IMR-90 (cell line): Measurements from ENCODE around the gene TERF2IP. TPM values are rescaled to one million over a fixed set of nuclear protein-coding genes. Genes with fewer than 3 reads are reported as not detected.

ENCODE experiments used
- ATAC-seq: fragments of 200-7000 bp; cut with Tn5 transposase; 2 replicates; pipeline ENCODE4 v1.9.1; 2020; ENCODE audit warnings: low read depth, mild to moderate bottlenecking, moderate library complexity
- BruUV-seq: library from RNA; stranded (reverse); fragments of 400-500 nt; replicated peaks from 2 replicates; lab custom pipeline; 2021; lab: Mats Ljungman, UMichigan
- CTCF ChIA-PET: fragments of 300-600 bp; formaldehyde crosslinking; extraction: SDS; loops from one replicate; lab custom pipeline; 2021; ENCODE audit warnings: antibody characterized with exemption; lab: Yijun Ruan, JAX
- POLR2A ChIA-PET: fragments of 300-600 bp; sonication (Branson Sonifier 250); formaldehyde crosslinking; loops from one replicate; lab custom pipeline; 2022; ENCODE audit warnings: antibody characterized with exemption; ENCODE audit not compliant: unreplicated experiment; lab: Charles Lee
- DNase-seq: peaks from one replicate; pipeline ENCODE4 v3.0.0; 2013
- H2AFZ ChIP-seq: replicated peaks from 2 replicates; pipeline ENCODE3; 2013; ENCODE audit warnings: low read length, mild to moderate bottlenecking; ENCODE audit not compliant: poor library complexity
- H2AK5ac ChIP-seq: 2 replicates; pipeline ENCODE4 v1.6.1; 2013; ENCODE audit warnings: low read depth, low read length, inconsistent platforms
- H2AK9ac ChIP-seq: replicated peaks from 2 replicates; pipeline ENCODE3; 2013; ENCODE audit warnings: mild to moderate bottlenecking, low read depth, low read length, moderate library complexity; ENCODE audit not compliant: poor library complexity
- H2BK120ac ChIP-seq: 2 replicates; pipeline ENCODE4 v1.6.1; 2013; ENCODE audit warnings: low read depth, low read length, inconsistent platforms
- H2BK15ac ChIP-seq: 3 replicates; pipeline ENCODE4 v1.6.1; 2013; ENCODE audit warnings: low read depth, low read length, inconsistent platforms
- H2BK20ac ChIP-seq: 2 replicates; pipeline ENCODE4 v1.6.1; 2013; ENCODE audit warnings: low read depth, mild to moderate bottlenecking, inconsistent platforms, low read length, moderate library complexity
- H2BK5ac ChIP-seq: 2 replicates; pipeline ENCODE4 v1.6.1; 2013; ENCODE audit warnings: mild to moderate bottlenecking, low read depth, low read length, inconsistent platforms; ENCODE audit not compliant: poor library complexity, severe bottlenecking
- H3K14ac ChIP-seq: replicated peaks from 2 replicates; pipeline ENCODE4 v1.6.1; 2013; ENCODE audit warnings: low read depth, low read length, inconsistent platforms
- H3K18ac ChIP-seq: 2 replicates; pipeline ENCODE4 v1.6.1; 2013; ENCODE audit warnings: low read depth, low read length, control low read depth
- H3K23ac ChIP-seq: 2 replicates; pipeline ENCODE4 v1.6.1; 2013; ENCODE audit warnings: low read depth, low read length, inconsistent platforms
- H3K27ac ChIP-seq: 2 replicates; pipeline ENCODE4 v1.5.1; 2013; ENCODE audit warnings: mild to moderate bottlenecking, control low read depth, low read length; ENCODE audit not compliant: insufficient read depth
- H3K27me3 ChIP-seq: 2 replicates; pipeline ENCODE4 v1.6.1; 2013; ENCODE audit warnings: low read length; ENCODE audit not compliant: control insufficient read depth, insufficient read depth
- H3K36me3 ChIP-seq: 2 replicates; pipeline ENCODE4 v1.6.1; 2013; ENCODE audit warnings: low read length, mixed read lengths; ENCODE audit not compliant: control insufficient read depth, insufficient read depth
- H3K4ac ChIP-seq: 2 replicates; pipeline ENCODE4 v1.6.1; 2013; ENCODE audit warnings: low read depth, low read length, inconsistent platforms
- H3K4me1 ChIP-seq: 2 replicates; pipeline ENCODE4 v1.6.1; 2013; ENCODE audit warnings: low read length, mixed read lengths; ENCODE audit not compliant: control insufficient read depth, insufficient read depth
- H3K4me2 ChIP-seq: 2 replicates; pipeline ENCODE4 v1.6.1; 2013; ENCODE audit warnings: low read depth, mild to moderate bottlenecking, control low read depth, low read length, moderate library complexity
- H3K4me3 ChIP-seq: 2 replicates; pipeline ENCODE4 v1.5.1; 2013; ENCODE audit warnings: low read depth, mild to moderate bottlenecking, control low read depth, low read length, moderate library complexity; ENCODE audit not compliant: insufficient read depth
- H3K56ac ChIP-seq: 2 replicates; pipeline ENCODE4 v1.6.1; 2013; ENCODE audit warnings: low read length, inconsistent platforms; ENCODE audit not compliant: insufficient read depth; ENCODE audit errors: extremely low read depth
- H3K79me1 ChIP-seq, 2 experiments: 2 replicates each; pipeline ENCODE4 v1.6.1; 2013; ENCODE audit warnings: low read length in 2 of 2, inconsistent platforms in 1 of 2, low read depth in 1 of 2
- H3K9ac ChIP-seq: 2 replicates; pipeline ENCODE4 v1.6.1; 2013; ENCODE audit warnings: low read depth, low read length, control low read depth
- H3K9me1 ChIP-seq: 2 replicates; pipeline ENCODE4 v1.6.1; 2013; ENCODE audit warnings: low read length, inconsistent platforms; ENCODE audit not compliant: insufficient read depth
- H3K9me3 ChIP-seq: 2 replicates; pipeline ENCODE4 v1.6.1; 2013; ENCODE audit warnings: low read length; ENCODE audit not compliant: control insufficient read depth, insufficient read depth
- H4K20me1 ChIP-seq: 2 replicates; pipeline ENCODE4 v1.6.1; 2013; ENCODE audit warnings: low read length, inconsistent platforms; ENCODE audit not compliant: insufficient read depth
- H4K5ac ChIP-seq: 2 replicates; pipeline ENCODE4 v1.6.1; 2013; ENCODE audit warnings: mild to moderate bottlenecking, low read depth, low read length, control low read depth
- H4K8ac ChIP-seq, 2 experiments: 2 replicates each; pipeline ENCODE4 v1.6.1; 2013; ENCODE audit warnings: low read depth in 2 of 2, low read length in 2 of 2, control low read depth in 1 of 2, inconsistent platforms in 1 of 2
- H4K91ac ChIP-seq: 2 replicates; pipeline ENCODE4 v1.6.1; 2013; ENCODE audit warnings: low read depth, low read length, inconsistent platforms; ENCODE audit not compliant: insufficient read depth
- FOS ChIP-seq: fragments of 150-350 bp; IDR thresholded peaks from 2 replicates; pipeline ENCODE4 v1.6.1; 2016; ENCODE audit warnings: low read depth, low read length
- WGBS, 2 experiments: methylation state at CpG; one replicate each; pipeline versions ENCODE4 v1.1.5 to v1.1.7; 2013; ENCODE audit warnings: missing lambda C conversion rate in 2 of 2; ENCODE audit not compliant: insufficient read length in 1 of 2; ENCODE audit errors: extremely low coverage in 2 of 2; 5-methylcytosine and 5-hydroxymethylcytosine counted together
- dilution Hi-C: fragments of 300-500 bp; cut with HindIII; formaldehyde crosslinking; loops from one replicate; pipeline ENCODE4 v1.14.3; 2018; ENCODE audit warnings: low sequenced_read_pairs; ENCODE audit not compliant: unreplicated experiment
- in situ Hi-C: fragments of 300-500 bp; cut with MboI; formaldehyde crosslinking; loops from 3 replicates; pipeline ENCODE4 v1.14.3; 2019; ENCODE audit warnings: low sequenced_read_pairs, inconsistent platforms, mixed read lengths
- intact Hi-C: fragments of 100-400 bp; cut with micrococcal nuclease; formaldehyde crosslinking; loops from 2 replicates; pipeline ENCODE4 v1.10.0; 2022
- polyA plus RNA-seq, 3 experiments: library from polyadenylated mRNA; depleted of rRNA; stranded (reverse); fragments of >200 nt; gene quantifications; 2 replicates each; pipeline ENCODE4 v1.2.3, GENCODE V29; 2012; ENCODE audit warnings: low replicate concordance in 1 of 3
- total RNA-seq: library from RNA; depleted of rRNA; stranded (reverse); fragments of >200 nt; gene quantifications from 2 replicates; pipeline ENCODE4 v1.2.3, GENCODE V29; 2012

TERF2IP gene
- total and polyA plus RNA-seq, 2 of the 4 experiments (the other 2 are of a cell fraction) = 15.4 to 32.5 TPM

DNA sequence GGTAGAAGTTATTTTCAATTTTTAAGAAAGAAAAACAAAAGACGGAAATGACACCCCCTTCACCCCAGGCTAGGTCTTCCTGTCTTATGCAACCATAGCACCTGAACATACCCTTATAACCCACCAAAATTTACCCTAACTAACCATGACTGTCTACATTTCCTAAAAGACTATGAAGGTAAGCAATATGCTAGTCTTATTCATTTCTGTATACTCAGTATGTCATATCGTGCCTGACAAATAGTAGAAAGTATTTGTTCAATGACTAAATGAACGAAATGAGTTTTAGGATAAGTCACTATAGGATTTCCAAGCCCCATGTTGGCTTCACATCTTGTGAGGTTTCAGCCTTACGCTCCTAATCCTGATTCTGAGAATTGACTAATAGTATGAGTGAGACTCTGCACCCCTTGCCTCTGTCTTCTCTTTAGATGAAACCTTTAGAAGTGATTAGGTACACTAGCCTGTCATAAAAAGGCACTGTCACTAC is 31.0 kb upstream of the TERF2IP start:
- Histone ChIP-seq H3K4me1 (no peaks in the 10 kb centered on the region), H3K9me1 (no peaks in the 10 kb centered on the region; the same call in 1 of the 2 replicates), H4K5ac (no peak overlapping the region), H3K27me3 (no peaks in the 10 kb centered on the region), H2BK5ac (no peak overlapping the region), H2AK9ac (no peak overlapping the region), H4K91ac (no peak overlapping the region), H2BK20ac (no peak overlapping the region), H3K4ac (no peak overlapping the region), H3K9ac (no peak overlapping the region), H3K36me3 (peaks cover 42% of the 10 kb centered on the region), H3K9me3 (no peaks in the 10 kb centered on the region), H2AK5ac (no peak overlapping the region), H4K8ac (no peak overlapping the region), H2AFZ (no peak overlapping the region), H3K27ac (no peak overlapping the region), H3K4me3 (no peak overlapping the region), H3K79me1 (peaks cover 15 to 16% of the 10 kb centered on the region in 2 experiments), H4K20me1 (no peaks in the 10 kb centered on the region), H2BK120ac (no peak overlapping the region), H3K14ac (no peak overlapping the region), H2BK15ac (no peak overlapping the region), H3K18ac (no peak overlapping the region), H3K4me2 (no peak overlapping the region), H3K56ac (no peak overlapping the region), H3K23ac (no peak overlapping the region)
- no peak for TF ChIP-seq FOS
- no TSS peak for BruUV-seq
- ATAC-seq = no peak
- in situ Hi-C loops = no loop called here
- ChIA-PET CTCF (no interaction called here), POLR2A (no interaction called here)
- dilution Hi-C loops = no loop called here
- WGBS, 2 experiments = no CpG with 5 or more reads among the region's 4 CpGs
- DNase-seq = no peak
- intact Hi-C loops = no loop called here
